ENCODE measurements around the gene DBP.
A peak's percentile ranks its signal among the peaks of the same experiment; 100 is the strongest.

Gene DBP

GRCh38 chr19:48639483-48640375 is 2.5 kb upstream of the DBP start:
- TF ChIP-seq, protein P1, sequence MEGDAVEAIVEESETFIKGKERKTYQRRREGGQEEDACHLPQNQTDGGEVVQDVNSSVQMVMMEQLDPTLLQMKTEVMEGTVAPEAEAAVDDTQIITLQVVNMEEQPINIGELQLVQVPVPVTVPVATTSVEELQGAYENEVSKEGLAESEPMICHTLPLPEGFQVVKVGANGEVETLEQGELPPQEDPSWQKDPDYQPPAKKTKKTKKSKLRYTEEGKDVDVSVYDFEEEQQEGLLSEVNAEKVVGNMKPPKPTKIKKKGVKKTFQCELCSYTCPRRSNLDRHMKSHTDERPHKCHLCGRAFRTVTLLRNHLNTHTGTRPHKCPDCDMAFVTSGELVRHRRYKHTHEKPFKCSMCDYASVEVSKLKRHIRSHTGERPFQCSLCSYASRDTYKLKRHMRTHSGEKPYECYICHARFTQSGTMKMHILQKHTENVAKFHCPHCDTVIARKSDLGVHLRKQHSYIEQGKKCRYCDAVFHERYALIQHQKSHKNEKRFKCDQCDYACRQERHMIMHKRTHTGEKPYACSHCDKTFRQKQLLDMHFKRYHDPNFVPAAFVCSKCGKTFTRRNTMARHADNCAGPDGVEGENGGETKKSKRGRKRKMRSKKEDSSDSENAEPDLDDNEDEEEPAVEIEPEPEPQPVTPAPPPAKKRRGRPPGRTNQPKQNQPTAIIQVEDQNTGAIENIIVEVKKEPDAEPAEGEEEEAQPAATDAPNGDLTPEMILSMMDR (IDR thresholded peaks at IDR 0.05; ENCODE audit: control insufficient read depth, extremely low read depth, insufficient read depth), result no peak
- no peak overlapping the region for H3K4me3 ChIP-seq (ENCODE audit: low read depth, low read length)
- no peak for DNase-seq (ENCODE audit: low read depth)

DNA sequence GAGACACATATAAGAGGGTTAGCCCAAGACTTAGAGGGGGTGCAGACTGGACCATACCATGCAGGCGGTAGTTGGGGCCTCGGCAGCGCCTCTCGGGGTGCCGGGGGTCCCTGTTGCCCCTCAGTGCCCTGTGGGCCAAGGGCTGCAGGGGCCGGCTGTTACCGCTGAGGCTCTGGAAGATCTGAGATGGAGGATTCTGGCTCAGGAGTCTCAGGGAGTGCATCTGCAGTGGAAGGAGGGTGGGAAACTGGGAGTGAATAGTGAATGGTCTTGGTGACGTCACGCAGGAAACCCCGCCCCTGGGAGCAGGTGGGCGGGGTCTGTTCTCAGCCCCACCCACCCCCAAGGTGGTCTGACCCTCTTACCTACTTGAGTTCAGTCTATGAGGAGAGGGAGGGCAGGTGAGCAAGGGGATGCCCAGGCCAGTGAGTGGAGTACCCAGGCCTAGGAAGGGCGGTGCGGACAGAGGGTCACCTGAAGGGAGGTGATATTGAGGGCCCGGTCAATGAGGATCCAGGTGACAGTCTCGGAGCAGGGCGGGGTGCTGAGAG is 1.7 kb upstream of the DBP start:
- no peak for DNase-seq (ENCODE audit: low read depth)
- TF ChIP-seq, protein P1 (IDR thresholded peaks at IDR 0.05; ENCODE audit: control insufficient read depth, extremely low read depth, insufficient read depth), result no peak
- H3K4me3 ChIP-seq (ENCODE audit: low read depth, low read length), result no peak overlapping the region

DNA sequence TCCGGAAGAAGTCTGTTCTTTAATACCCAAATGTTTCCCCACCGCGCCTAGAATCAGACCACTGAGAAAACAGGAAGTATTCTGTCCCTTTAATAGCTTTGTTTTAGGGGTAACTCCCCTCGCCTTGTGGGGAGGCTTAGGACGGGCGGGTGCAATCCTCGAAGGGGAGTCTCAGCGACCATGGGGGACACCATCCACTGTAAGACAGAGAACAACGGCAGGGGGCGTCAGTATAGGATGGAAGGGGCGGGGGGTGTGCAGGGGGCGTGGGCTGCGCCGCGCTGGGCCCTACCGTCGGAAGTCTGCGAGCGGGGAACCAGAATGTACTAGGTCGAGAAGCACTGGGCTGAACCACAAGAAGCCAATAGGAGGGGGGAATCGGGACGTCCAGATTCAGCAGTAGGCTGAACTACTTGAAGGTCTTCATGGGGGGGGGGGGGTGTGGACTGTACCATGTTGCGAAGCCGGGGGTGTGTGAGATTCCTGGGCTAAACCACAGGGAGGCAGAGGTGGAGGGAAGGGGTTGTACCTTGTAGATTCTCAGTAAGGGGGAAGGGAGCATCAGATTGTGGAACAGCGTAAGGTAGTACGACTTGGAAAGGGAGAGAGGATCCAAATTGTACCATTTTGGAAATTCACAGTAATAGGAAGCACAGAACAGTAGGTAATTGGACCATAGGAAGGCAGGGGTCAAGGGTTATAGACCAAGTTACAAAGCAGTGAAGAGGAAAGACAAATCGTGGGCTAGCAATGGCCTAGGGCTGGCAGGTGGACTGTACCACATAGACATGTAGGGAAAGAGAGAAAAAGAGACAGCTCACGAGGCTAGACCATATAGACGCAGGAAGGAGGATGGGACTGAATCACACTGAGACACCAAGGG is 1.0 kb upstream of the DBP start:
- TF ChIP-seq, protein P1 (IDR thresholded peaks at IDR 0.05; ENCODE audit: control insufficient read depth, extremely low read depth, insufficient read depth), result no peak
- peak; percentile 90 for DNase-seq (ENCODE audit: low read depth)

GRCh38 chr19:48637449-48637947 is 319 bp upstream of the DBP start:
- DNase-seq (ENCODE audit: low read depth), result peak; percentile 95
- TF ChIP-seq, protein P1 (IDR thresholded peaks at IDR 0.05; ENCODE audit: control insufficient read depth, extremely low read depth, insufficient read depth), result no peak
- H3K4me3 ChIP-seq (ENCODE audit: low read depth, low read length), result peak overlapping the region; percentile 72

More for the DNA sequence above, 1.0 kb upstream of the DBP start:
- peak overlapping the region; percentile 72 for H3K4me3 ChIP-seq (ENCODE audit: low read depth, low read length)

GRCh38 chr19:48635966-48636858 is 967 bp downstream of the DBP start:
- DNase-seq (ENCODE audit: low read depth), result no peak
- H3K4me3 ChIP-seq (ENCODE audit: low read depth, low read length), result peak overlapping the region; percentile 72
- TF ChIP-seq, protein P1 (IDR thresholded peaks at IDR 0.05; ENCODE audit: control insufficient read depth, extremely low read depth, insufficient read depth), result no peak
